ENCODE results near the gene SNX30.

SNX30 gene

GRCh38 chr9:112794731-112795130 lies 44.2 kb downstream of the SNX30 start:
- no peak overlapping the region for H3K27ac ChIP-seq
- TF ChIP-seq CTCF (conservative IDR thresholded peaks at IDR 0.05): no peak

GRCh38 chr9:112795921-112796320 lies 45.4 kb downstream of the SNX30 start:
- H3K27ac ChIP-seq: no peak overlapping the region
- no peak for TF ChIP-seq CTCF (conservative IDR thresholded peaks at IDR 0.05)

- no peak overlapping the region for H3K27ac ChIP-seq
- TF ChIP-seq CTCF (conservative IDR thresholded peaks at IDR 0.05): no peak
Observed at GRCh38 chr9:112796485-112796884, 45.9 kb downstream of the SNX30 start.

- H3K27ac ChIP-seq: no peak overlapping the region
- TF ChIP-seq CTCF (conservative IDR thresholded peaks at IDR 0.05): no peak
Observed at GRCh38 chr9:112809351-112809848, 58.8 kb downstream of the SNX30 start.

- no peak overlapping the region for H3K27ac ChIP-seq
- TF ChIP-seq CTCF (conservative IDR thresholded peaks at IDR 0.05): no peak
Observed at GRCh38 chr9:112809906-112810305, 59.3 kb downstream of the SNX30 start.

GRCh38 chr9:112810696-112811490 lies 60.3 kb downstream of the SNX30 start:
- no peak for TF ChIP-seq CTCF (conservative IDR thresholded peaks at IDR 0.05)
- no peak overlapping the region for H3K27ac ChIP-seq

- no peak for TF ChIP-seq CTCF (conservative IDR thresholded peaks at IDR 0.05)
- no peak overlapping the region for H3K27ac ChIP-seq
Observed at GRCh38 chr9:112811518-112811917, 61.0 kb downstream of the SNX30 start.
